ENCODE results near the gene AMTN. TPM values are rescaled to one million over a fixed set of nuclear protein-coding genes. Genes with fewer than 3 reads are reported as not detected.

AMTN gene
- polyA plus RNA-seq, 2 of the 4 experiments (the other 2 are of a cell fraction), result not detected

DNA sequence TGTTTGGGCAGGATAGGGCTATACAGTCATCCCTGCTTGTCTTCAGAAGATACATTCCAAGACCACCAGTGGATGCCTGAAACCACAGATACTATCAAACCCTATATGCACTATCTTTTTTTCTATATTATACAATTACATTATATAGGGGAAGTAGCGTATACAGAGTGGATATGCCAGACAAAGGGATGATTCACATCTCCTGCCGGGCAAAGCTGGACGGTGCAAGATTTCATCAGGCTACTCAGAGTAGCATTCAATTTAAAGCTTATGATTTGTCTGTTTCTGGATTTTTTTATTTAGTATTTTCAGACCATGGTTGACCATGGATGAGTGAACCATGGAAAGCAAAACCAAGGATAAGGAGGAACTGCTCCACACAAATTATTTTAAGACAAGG, 7.0 kb upstream of the AMTN start:
- FAIRE-seq, result no peak
- Histone ChIP-seq H3K9me3 (no peaks in the 10 kb centered on the region), H3K27ac (no peak overlapping the region), H3K4me1 (no peaks in the 10 kb centered on the region), H3K4me2 (no peak overlapping the region), H3K4me3 (no peak overlapping the region)
- no peak for ATAC-seq
- CTCF ChIA-PET, result no interaction called here
- POLR2A ChIA-PET, result no interaction called here
- no peak for DNase-seq (ENCODE audit: low read depth in 1 of 2, low spot score in 1 of 2)
- WGBS (ENCODE audit: missing lambda C conversion rate), result 45% methylated on average over 3 of the region's 3 CpGs
- TF ChIP-seq CHD4 (IDR thresholded peaks at IDR 0.05; ENCODE audit: borderline replicate concordance), result no peak
- no peak for TF ChIP-seq RFX5 (IDR thresholded peaks at IDR 0.05)

DNA sequence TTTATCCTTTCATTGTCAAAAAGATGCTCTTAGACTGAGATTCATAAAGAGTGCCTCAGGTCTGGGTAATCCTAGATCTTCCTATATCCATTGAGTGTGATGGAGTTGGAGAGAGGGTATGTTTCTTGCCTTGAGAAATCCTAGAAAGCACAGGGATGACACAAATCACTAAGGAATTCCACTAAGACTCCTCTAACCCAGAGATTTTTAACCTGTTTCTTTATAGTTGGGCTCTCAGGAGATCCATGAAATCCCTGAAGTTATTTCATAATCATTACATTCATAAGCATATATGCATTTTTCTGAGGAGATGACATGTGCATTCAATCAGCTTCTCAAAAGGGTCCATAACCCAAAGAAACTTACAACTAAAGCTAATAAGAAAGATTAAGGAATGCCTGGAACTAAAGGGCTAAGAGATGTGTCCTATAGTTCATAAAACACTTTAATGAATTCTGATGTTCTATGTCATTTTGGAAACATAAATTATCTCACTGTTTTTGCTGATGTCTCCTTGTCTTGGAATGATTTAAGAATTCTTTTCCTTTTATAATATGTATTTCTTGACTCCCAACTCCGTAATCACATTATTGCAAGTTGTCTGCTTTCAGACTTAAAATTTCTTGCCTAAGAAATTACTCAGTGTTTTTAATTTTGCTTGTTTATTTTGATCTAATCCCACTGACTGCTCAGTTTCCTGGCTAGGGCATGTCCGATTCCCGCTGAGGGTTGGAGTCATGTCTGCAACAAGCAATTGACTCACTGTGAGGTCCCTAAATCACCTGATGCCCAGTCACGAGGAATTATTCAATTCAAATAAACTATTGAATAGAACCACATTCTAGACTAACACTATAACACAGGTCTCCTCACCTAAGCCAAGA, 2.8 kb upstream of the AMTN start:
- Histone ChIP-seq H3K27ac (no peak overlapping the region), H3K4me1 (no peaks in the 10 kb centered on the region), H3K4me2 (no peak overlapping the region), H3K4me3 (no peak overlapping the region), H3K9me3 (no peaks in the 10 kb centered on the region)
- ChIA-PET CTCF (no interaction called here), POLR2A (no interaction called here)
- TF ChIP-seq, protein P1, sequence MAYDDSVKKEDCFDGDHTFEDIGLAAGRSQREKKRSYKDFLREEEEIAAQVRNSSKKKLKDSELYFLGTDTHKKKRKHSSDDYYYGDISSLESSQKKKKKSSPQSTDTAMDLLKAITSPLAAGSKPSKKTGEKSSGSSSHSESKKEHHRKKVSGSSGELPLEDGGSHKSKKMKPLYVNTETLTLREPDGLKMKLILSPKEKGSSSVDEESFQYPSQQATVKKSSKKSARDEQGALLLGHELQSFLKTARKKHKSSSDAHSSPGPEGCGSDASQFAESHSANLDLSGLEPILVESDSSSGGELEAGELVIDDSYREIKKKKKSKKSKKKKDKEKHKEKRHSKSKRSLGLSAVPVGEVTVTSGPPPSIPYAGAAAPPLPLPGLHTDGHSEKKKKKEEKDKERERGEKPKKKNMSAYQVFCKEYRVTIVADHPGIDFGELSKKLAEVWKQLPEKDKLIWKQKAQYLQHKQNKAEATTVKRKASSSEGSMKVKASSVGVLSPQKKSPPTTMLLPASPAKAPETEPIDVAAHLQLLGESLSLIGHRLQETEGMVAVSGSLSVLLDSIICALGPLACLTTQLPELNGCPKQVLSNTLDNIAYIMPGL (CRISPR knock-in tag; IDR thresholded peaks at IDR 0.05; ENCODE audit: borderline replicate concordance), result no peak
- peak in 1 of 2 experiments; percentile 29; a peak in 1 of 5 replicates for TF ChIP-seq EP300 (IDR thresholded peaks at IDR 0.05)
- ATAC-seq, result peak in 1 of 2 experiments; percentile 43; a peak in 1 of 6 replicates
- DNase-seq (ENCODE audit: low read depth in 1 of 2, low spot score in 1 of 2), result peak in 1 of 2 experiments; percentile 1
- no peak for FAIRE-seq
- WGBS (ENCODE audit: missing lambda C conversion rate), result 5% methylated on average over 4 of the region's 4 CpGs

DNA sequence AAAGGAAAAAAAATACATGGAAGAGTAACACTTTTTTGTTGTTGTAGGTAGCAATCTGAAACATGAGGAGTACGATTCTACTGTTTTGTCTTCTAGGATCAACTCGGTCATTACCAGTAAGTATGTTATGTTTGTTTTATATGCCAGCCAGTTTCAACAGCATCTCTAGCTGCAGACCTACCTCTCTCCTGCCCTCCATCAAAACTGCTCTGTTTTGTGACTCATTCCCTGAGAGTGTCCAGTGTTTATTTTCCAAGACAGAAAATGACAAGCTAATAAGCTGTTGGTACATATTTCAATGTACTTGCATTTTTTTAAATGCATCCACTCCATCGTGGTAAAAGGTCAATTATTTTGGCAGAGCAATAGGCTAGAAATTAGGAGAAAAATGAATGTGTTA, 347 bp downstream of the AMTN start:
- ATAC-seq (no peak), DNase-seq (ENCODE audit: low read depth in 1 of 2, low spot score in 1 of 2) (no peak), FAIRE-seq (no peak)
- H3K4me2 ChIP-seq, result no peak overlapping the region
- TF ChIP-seq, protein P2, sequence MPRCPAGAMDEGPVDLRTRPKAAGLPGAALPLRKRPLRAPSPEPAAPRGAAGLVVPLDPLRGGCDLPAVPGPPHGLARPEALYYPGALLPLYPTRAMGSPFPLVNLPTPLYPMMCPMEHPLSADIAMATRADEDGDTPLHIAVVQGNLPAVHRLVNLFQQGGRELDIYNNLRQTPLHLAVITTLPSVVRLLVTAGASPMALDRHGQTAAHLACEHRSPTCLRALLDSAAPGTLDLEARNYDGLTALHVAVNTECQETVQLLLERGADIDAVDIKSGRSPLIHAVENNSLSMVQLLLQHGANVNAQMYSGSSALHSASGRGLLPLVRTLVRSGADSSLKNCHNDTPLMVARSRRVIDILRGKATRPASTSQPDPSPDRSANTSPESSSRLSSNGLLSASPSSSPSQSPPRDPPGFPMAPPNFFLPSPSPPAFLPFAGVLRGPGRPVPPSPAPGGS (IDR thresholded peaks at IDR 0.05), result no peak
- TF ChIP-seq HEYL (CRISPR knock-in tag; IDR thresholded peaks at IDR 0.05), result no peak
- no peak for TF ChIP-seq RNF2 (IDR thresholded peaks at IDR 0.05; ENCODE audit: borderline replicate concordance, low read depth)
- TF ChIP-seq ZNF302 (CRISPR knock-in tag; IDR thresholded peaks at IDR 0.05), result no peak
- TF ChIP-seq ZSCAN20 (CRISPR knock-in tag; IDR thresholded peaks at IDR 0.05), result no peak
- no peak for TF ChIP-seq KDM1A (IDR thresholded peaks at IDR 0.05; ENCODE audit: low read depth)
- no peak for TF ChIP-seq ZFP36 (IDR thresholded peaks at IDR 0.05; ENCODE audit: borderline replicate concordance, partially characterized antibody)
- no peak for TF ChIP-seq JUNB (IDR thresholded peaks at IDR 0.05)
- H3K27ac ChIP-seq, result no peak overlapping the region
- H3K4me1 ChIP-seq, result no peaks in the 10 kb centered on the region
- ChIA-PET CTCF (no interaction called here), POLR2A (no interaction called here)
- no peaks in the 10 kb centered on the region for H3K9me3 ChIP-seq
- H3K4me3 ChIP-seq, result no peak overlapping the region
- 7% methylated on average over 3 of the region's 3 CpGs for WGBS (ENCODE audit: missing lambda C conversion rate)

DNA sequence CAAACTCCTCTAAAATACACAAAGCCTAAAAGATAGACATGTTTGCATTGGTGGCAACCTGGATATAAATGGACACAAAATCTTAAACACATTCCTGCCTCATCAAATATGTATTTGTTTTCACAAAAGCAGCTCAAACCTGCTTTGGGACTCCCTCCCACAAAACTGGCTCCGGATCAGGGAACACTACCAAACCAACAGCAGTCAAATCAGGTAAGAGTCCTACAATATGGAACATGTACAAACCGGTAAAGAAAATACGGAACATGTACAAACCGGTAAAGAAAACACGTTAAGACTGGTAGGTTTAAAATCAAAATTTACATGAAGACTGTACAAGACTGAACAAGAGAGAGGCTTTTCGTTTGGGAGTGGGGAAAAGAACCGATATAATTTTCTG, 4.3 kb downstream of the AMTN start:
- Histone ChIP-seq H3K9me3 (no peaks in the 10 kb centered on the region), H3K4me2 (no peak overlapping the region), H3K27ac (no peak overlapping the region), H3K4me3 (no peak overlapping the region), H3K4me1 (no peaks in the 10 kb centered on the region)
- ChIA-PET POLR2A (no interaction called here), CTCF (interaction anchor here (1.0 kb wide), 1 partner anchor 9 kb away, joined by 4 read pairs; no protein-coding TSS in a partner anchor)
- DNase-seq (ENCODE audit: low read depth in 1 of 2, low spot score in 1 of 2), result no peak
- FAIRE-seq, result no peak
- WGBS (ENCODE audit: missing lambda C conversion rate), result 60% methylated on average over 7 of the region's 7 CpGs
- no peak for TF ChIP-seq CBX8 (IDR thresholded peaks at IDR 0.05)
- TF ChIP-seq HOXB13 (CRISPR knock-in tag; IDR thresholded peaks at IDR 0.05; ENCODE audit: low read depth), result no peak
- TF ChIP-seq RCOR1 (IDR thresholded peaks at IDR 0.05; ENCODE audit: low read depth, low read length), result no peak
- TF ChIP-seq, protein P3, sequence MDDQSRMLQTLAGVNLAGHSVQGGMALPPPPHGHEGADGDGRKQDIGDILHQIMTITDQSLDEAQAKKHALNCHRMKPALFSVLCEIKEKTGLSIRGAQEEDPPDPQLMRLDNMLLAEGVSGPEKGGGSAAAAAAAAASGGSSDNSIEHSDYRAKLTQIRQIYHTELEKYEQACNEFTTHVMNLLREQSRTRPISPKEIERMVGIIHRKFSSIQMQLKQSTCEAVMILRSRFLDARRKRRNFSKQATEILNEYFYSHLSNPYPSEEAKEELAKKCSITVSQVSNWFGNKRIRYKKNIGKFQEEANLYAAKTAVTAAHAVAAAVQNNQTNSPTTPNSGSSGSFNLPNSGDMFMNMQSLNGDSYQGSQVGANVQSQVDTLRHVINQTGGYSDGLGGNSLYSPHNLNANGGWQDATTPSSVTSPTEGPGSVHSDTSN (IDR thresholded peaks at IDR 0.05), result no peak
- no peak for TF ChIP-seq JUNB (IDR thresholded peaks at IDR 0.05)
- TF ChIP-seq ESRRA (IDR thresholded peaks at IDR 0.05; ENCODE audit: borderline replicate concordance, low read length), result no peak
- TF ChIP-seq SREBF2 (IDR thresholded peaks at IDR 0.05), result no peak
- no peak for TF ChIP-seq NFE2L2 (conservative IDR thresholded peaks at IDR 0.05; ENCODE audit: low read length)
- TF ChIP-seq ZSCAN20 (CRISPR knock-in tag; IDR thresholded peaks at IDR 0.05), result no peak
- no peak for TF ChIP-seq CHD2 (IDR thresholded peaks at IDR 0.05; ENCODE audit: low read length, partially characterized antibody)
- TF ChIP-seq FOSB (CRISPR knock-in tag; IDR thresholded peaks at IDR 0.05), result no peak
- TF ChIP-seq KDM1A (IDR thresholded peaks at IDR 0.05; ENCODE audit: low read depth), result no peak
- TF ChIP-seq HOXA7 (CRISPR knock-in tag; IDR thresholded peaks at IDR 0.05), result no peak
- ATAC-seq, result no peak
